K562 (cell line): ENCODE measurements around the gene CIAO2B. TPM values are rescaled to one million over a fixed set of nuclear protein-coding genes. Genes with fewer than 3 reads are reported as not detected.

Experiments
- ATAC-seq: fragments of 200-7000 bp; cut with Tn5 transposase; 3 replicates; pipeline ENCODE4 v1.9.1; 2020; ENCODE audit warnings: moderate library complexity
- BruUV-seq: library from RNA; stranded (reverse); fragments of 400-500 nt; replicated peaks from 2 replicates; lab custom pipeline; 2021; lab: Mats Ljungman, UMichigan
- CTCF ChIA-PET: fragments of 300-600 bp; formaldehyde crosslinking; extraction: SDS; loops from one replicate; lab custom pipeline; 2021; ENCODE audit warnings: low intra/inter-chr PET ratio; lab: Yijun Ruan, JAX
- POLR2A ChIA-PET: fragments of 300-600, 350-650 bp; sonication (Branson Sonifier 250); formaldehyde crosslinking; extraction: SDS; loops from one replicate; lab custom pipeline; 2021; ENCODE audit warnings: antibody characterized with exemption, inconsistent platforms; lab: Yijun Ruan, JAX
- DNase-seq, 4 experiments: peaks; one replicate each; pipeline versions ENCODE4 v3.0.0 to v3.0.0-alpha.2; 2011 to 2018; ENCODE audit warnings: low spot score in 3 of 4, mixed read lengths in 3 of 4; ENCODE audit errors: extremely low read depth in 1 of 4
- FAIRE-seq: peaks from 2 replicates; lab custom pipeline; 2011; peaks lifted over from hg19 to GRCh38; lab: Jason Lieb, UNC
- H2AFZ ChIP-seq: 2 replicates; pipeline ENCODE4 v1.6.0; 2011; ENCODE audit warnings: low read depth, low read length, control low read depth, inconsistent platforms
- H3K27ac ChIP-seq: fragments of 200-600 bp; 3 replicates; pipeline ENCODE4 v1.8.0; 2011; ENCODE audit warnings: low read depth, mild to moderate bottlenecking, control low read depth, inconsistent platforms, low read length, moderate library complexity, mixed read lengths; ENCODE audit errors: extremely low read depth
- H3K27me3 ChIP-seq, 2 experiments: fragments of 300-600 bp in 1 of 2; 2 replicates in 1 of 2; 3 replicates in 1 of 2; pipeline versions ENCODE4 v1.6.0 to v1.8.0; 2011; ENCODE audit warnings: inconsistent platforms in 2 of 2, low read length in 2 of 2, mild to moderate bottlenecking in 1 of 2, mixed read lengths in 1 of 2, moderate library complexity in 1 of 2; ENCODE audit not compliant: control insufficient read depth in 2 of 2, insufficient read depth in 2 of 2
- H3K36me3 ChIP-seq: fragments of 300-600 bp; 3 replicates; pipeline ENCODE4 v1.8.0; 2011; ENCODE audit warnings: mild to moderate bottlenecking, low read length, inconsistent platforms; ENCODE audit not compliant: control insufficient read depth, insufficient read depth
- H3K4me1 ChIP-seq, 2 experiments: fragments of 200-600 bp in 1 of 2; replicated peaks in 1 of 2; 2 replicates in 1 of 2; 3 replicates in 1 of 2; pipeline versions ENCODE4 v1.5.1 to v1.8.0; 2011; ENCODE audit warnings: inconsistent platforms in 2 of 2, low read length in 2 of 2, mild to moderate bottlenecking in 1 of 2, mixed read lengths in 1 of 2, moderate library complexity in 1 of 2; ENCODE audit not compliant: control insufficient read depth in 2 of 2, insufficient read depth in 2 of 2
- H3K4me2 ChIP-seq: 2 replicates; pipeline ENCODE4 v1.6.1; 2011; ENCODE audit warnings: low read length, control low read depth, inconsistent platforms, mixed read lengths; ENCODE audit not compliant: insufficient read depth
- H3K4me3 ChIP-seq: fragments of 200-600 bp; sonication (generic), shearing (Covaris generic); 2 replicates; pipeline ENCODE4 v1.5.1; 2016; ENCODE audit warnings: control low read depth, inconsistent platforms
- H3K79me2 ChIP-seq: fragments of 200-600 bp; 3 replicates; pipeline ENCODE4 v1.8.0; 2011; ENCODE audit warnings: low read length, inconsistent platforms; ENCODE audit not compliant: control insufficient read depth, insufficient read depth
- H3K9ac ChIP-seq, 2 experiments: 2 replicates each; pipeline versions ENCODE4 v1.6.0 to v1.6.1; 2011; ENCODE audit warnings: low read depth in 2 of 2, low read length in 2 of 2, control low read depth in 1 of 2, inconsistent platforms in 1 of 2, mild to moderate bottlenecking in 1 of 2, mixed read lengths in 1 of 2; ENCODE audit not compliant: insufficient read depth in 1 of 2
- H3K9me1 ChIP-seq: one replicate; pipeline ENCODE4 v1.6.0; 2011; ENCODE audit warnings: inconsistent platforms, mild to moderate bottlenecking, low read length, moderate library complexity; ENCODE audit not compliant: control insufficient read depth, insufficient read depth
- H3K9me3 ChIP-seq: replicated peaks from 2 replicates; pipeline ENCODE4 v1.5.1; 2011; ENCODE audit warnings: low read depth, low read length, inconsistent platforms; ENCODE audit not compliant: control insufficient read depth, insufficient read depth
- H4K20me1 ChIP-seq: replicated peaks from 2 replicates; pipeline ENCODE4 v1.6.1; 2011; ENCODE audit warnings: low read length, inconsistent platforms, mixed read lengths; ENCODE audit not compliant: control insufficient read depth, insufficient read depth
- FOSL1 ChIP-seq: fragments of 200-800 bp; sonication (Bioruptor generic); conservative IDR thresholded peaks from 2 replicates; pipeline ENCODE4 v1.6.1; 2016; ENCODE audit warnings: missing genetic modification characterization, missing compliant biosample characterization
- HMBOX1 ChIP-seq: sonication (generic); IDR thresholded peaks from 2 replicates; pipeline ENCODE4 v1.6.1; 2016
- NFIC ChIP-seq: fragments of 450-650 bp; IDR thresholded peaks from 2 replicates; pipeline ENCODE4 v1.6.1; 2017; ENCODE audit warnings: mild to moderate bottlenecking, inconsistent platforms
- RCOR1 ChIP-seq, 2 experiments: IDR thresholded peaks; 2 replicates each; pipeline ENCODE4 v1.6.1; 2012; ENCODE audit warnings: low read depth in 2 of 2, low read length in 2 of 2, borderline replicate concordance in 1 of 2, improper control_type of control experiment in 1 of 2
- SRF ChIP-seq, 2 experiments: fragments of 250-450, 450-650 bp in 1 of 2; sonication (Bioruptor Pico) in 1 of 2; sonication (generic) in 1 of 2; formaldehyde crosslinking; IDR thresholded peaks; 2 replicates each; pipeline versions ENCODE4 v1.5.0 to v1.5.1; 2020 to 2022; ENCODE audit warnings: mild to moderate bottlenecking in 1 of 2, missing genetic modification reagents in 1 of 2
- ZEB2 ChIP-seq: fragments of 450-650 bp; IDR thresholded peaks from 2 replicates; pipeline ENCODE4 v1.6.1; 2016
- ZKSCAN1 ChIP-seq: fragments of 150-350 bp; IDR thresholded peaks from 2 replicates; pipeline ENCODE4 v1.6.1; 2016; ENCODE audit warnings: low read depth, low read length
- ZNF143 ChIP-seq: sonication (generic); formaldehyde crosslinking; IDR thresholded peaks from 2 replicates; pipeline ENCODE4 v1.9.0; 2022; ENCODE audit warnings: mild to moderate bottlenecking, missing genetic modification reagents
- ZNF165 ChIP-seq: fragments of 250-450 bp; sonication (Bioruptor Pico); IDR thresholded peaks from 2 replicates; pipeline ENCODE4 v1.4.0; 2020; ENCODE audit warnings: borderline replicate concordance
- WGBS: fragments of 100-300 bp; shearing (Covaris generic); methylation state at CpG from one replicate; pipeline ENCODE4 v1.1.6; 2016; ENCODE audit warnings: low coverage, mixed read lengths; ENCODE audit not compliant: insufficient coverage; ENCODE audit errors: missing lambda C conversion rate; 5-methylcytosine and 5-hydroxymethylcytosine counted together
- in situ Hi-C: fragments of 300-500 bp; cut with MboI; formaldehyde crosslinking; loops from 4 replicates; pipeline ENCODE4 v1.15.0; 2018; ENCODE audit warnings: inconsistent platforms, mixed read lengths
- intact Hi-C: fragments of 100-400 bp; cut with micrococcal nuclease; formaldehyde crosslinking; loops from 2 replicates; pipeline ENCODE4 v1.14.2; 2022
- polyA plus RNA-seq, 8 experiments: library from polyadenylated mRNA; depleted of rRNA in 4 of 8; stranded (reverse) in 5 of 8; unstranded in 3 of 8; fragments of >200 nt; fragmentation: Nextera tagmentation in 2 of 8; fragmentation: Illumina TruSeq in 1 of 8; extraction: Ambion mirVana in 2 of 8; extraction: Trizol in 1 of 8; gene quantifications; 2 replicates each; pipeline versions ENCODE4 v1.2.1 to v1.2.3, GENCODE V29; 2011 to 2014; ENCODE audit warnings: inconsistent platforms in 1 of 8, missing spikeins in 1 of 8
- total RNA-seq, 7 experiments: library from RNA; depleted of rRNA in 6 of 7; stranded (reverse); fragments of >200 nt in 6 of 7; fragmentation: Illumina TruSeq in 2 of 7; extraction: Trizol in 2 of 7; gene quantifications; 2 replicates each; pipeline versions ENCODE4 v1.2.1 to v1.2.3, GENCODE V29; 2011 to 2021; ENCODE audit warnings: low replicate concordance in 1 of 7

The CIAO2B gene
- total and polyA plus RNA-seq, 9 of the 15 experiments (the other 6 are each of a cell fraction or from before 2014, with no cell fraction given) = 86.8 to 182 (median 113) TPM

GRCh38 chr16:66886914-66887313, 47.3 kb downstream of the CIAO2B start:
- intact Hi-C loops (no loop called here), in situ Hi-C loops (no loop called here)
- DNase-seq = peak in 1 of 4 experiments; percentile 7
- Histone ChIP-seq H3K9ac (0 out of 4 replicates have a peak overlapping the region, but pooled peaks of 1 of the 2 experiments have one; percentile 6), H2AFZ (no peak overlapping the region), H3K36me3 (peaks cover 69% of the 10 kb centered on the region), H3K27me3 (no peaks in the 10 kb centered on the region), H3K79me2 (peaks cover 7% of the 10 kb centered on the region), H3K9me3 (no peaks in the 10 kb centered on the region), H3K27ac (no peak overlapping the region), H3K4me1 (peaks cover 15 to 16% of the 10 kb centered on the region in 2 experiments; a peak in 4 of 5 replicates), H3K9me1 (no peaks in the 10 kb centered on the region), H3K4me3 (no peak overlapping the region), H4K20me1 (no peaks in the 10 kb centered on the region; the same call in 1 of the 2 replicates), H3K4me2 (peak overlapping the region; percentile 32; the same call in 1 of the 2 replicates)
- no peak for ATAC-seq
- TF ChIP-seq NFIC (peak; percentile 46), ZNF165 (CRISPR knock-in tag) (no peak), RCOR1 (IDR thresholded peaks at IDR 0.05; ENCODE audit: borderline replicate concordance in 1 of 2, low read depth in 2 of 2, low read length in 2 of 2) (peak in 1 of 2 experiments; percentile 54; a peak in 1 of 4 replicates), SRF (CRISPR knock-in tag; IDR thresholded peaks at IDR 0.05) (peak in 1 of 2 experiments; percentile 61; a peak in 1 of 4 replicates), ZEB2 (no peak), HMBOX1 (peak; percentile 91), FOSL1 (tag) (0 out of 2 replicates have a peak, but pooled peaks have one; percentile 14), ZKSCAN1 (no peak), ZNF143 (CRISPR knock-in tag) (no peak)
- WGBS = 11% methylated on average over 3 of the region's 3 CpGs
- ChIA-PET CTCF (no interaction called here), POLR2A (interaction anchor here (1.8 kb wide), 1 partner anchor 14 kb away, joined by 5 read pairs; no protein-coding TSS in a partner anchor)
- peak; percentile 15 for FAIRE-seq
- no TSS peak for BruUV-seq
